GM19099 (cell line): ENCODE measurements around the gene SLC41A3.

Source experiments
- POLR2A ChIP-seq: IDR thresholded peaks from 3 replicates; pipeline ENCODE4 v1.6.1; 2011; ENCODE audit warnings: low read depth; ENCODE audit not compliant: insufficient read length; ENCODE audit errors: extremely low read depth

SLC41A3 gene

DNA sequence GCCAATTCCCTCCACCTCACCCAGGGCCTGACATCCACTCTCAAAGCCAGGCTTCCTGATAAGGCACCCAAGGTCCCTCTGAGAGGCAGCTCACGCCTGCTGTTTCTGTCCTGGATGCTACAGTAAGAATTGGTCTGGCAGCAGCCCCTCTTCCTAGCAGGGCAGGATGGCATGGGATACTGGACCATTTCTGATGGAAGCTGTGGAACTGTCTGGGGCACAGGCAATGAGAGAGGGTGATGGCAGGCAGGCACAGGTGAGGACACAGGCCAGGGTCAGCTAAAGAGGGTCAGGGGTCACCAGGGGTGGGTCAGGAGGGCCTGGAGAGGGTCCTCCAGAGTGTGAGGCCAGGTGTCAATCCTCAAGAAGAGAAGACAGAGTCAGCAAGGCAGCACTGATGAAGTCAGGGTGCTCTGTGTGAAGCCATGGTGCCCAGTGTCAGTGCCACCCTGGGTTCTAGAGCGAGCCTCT, 41.9 kb upstream of the SLC41A3 start:
- TF ChIP-seq POLR2A, result no peak

DNA sequence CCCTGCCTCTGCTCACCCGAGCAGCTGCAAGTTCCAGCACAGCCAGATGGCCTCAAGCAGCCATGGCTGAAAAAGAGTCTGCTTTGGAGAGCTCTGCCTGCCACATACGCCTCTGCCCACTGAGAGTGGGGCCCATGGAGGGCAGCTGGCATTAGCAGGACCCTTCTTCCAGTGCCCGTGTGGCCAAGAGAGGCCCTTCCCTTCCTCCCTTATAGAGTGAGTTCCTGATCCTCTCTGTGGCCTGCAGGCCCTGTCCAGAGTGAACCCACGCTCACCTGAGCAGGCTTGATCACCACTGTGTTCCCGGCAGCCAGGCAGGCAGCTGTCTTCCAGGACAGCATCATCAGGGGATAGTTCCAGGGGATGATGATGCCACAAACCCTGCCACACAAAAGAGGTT, 41.4 kb upstream of the SLC41A3 start:
- TF ChIP-seq POLR2A, result no peak

DNA sequence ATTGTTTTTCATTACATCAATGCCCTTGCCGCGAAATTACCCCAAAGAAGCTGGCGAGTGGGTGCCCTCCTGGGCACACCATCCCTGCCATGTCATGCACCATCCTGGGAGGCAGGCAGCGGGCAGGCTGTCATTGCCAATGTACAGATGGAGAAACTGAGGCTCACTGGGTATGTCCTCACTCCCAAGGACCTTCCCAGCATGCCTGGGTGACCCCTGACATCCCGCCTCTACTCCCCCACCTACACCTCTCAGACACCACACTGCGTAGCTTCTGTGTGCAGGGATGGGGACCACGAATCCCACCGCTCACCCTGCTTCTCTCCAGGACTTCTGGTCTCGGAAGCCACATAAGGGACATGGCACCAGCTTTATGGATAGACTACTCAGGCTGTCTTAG, 41.0 kb upstream of the SLC41A3 start:
- no peak for TF ChIP-seq POLR2A

DNA sequence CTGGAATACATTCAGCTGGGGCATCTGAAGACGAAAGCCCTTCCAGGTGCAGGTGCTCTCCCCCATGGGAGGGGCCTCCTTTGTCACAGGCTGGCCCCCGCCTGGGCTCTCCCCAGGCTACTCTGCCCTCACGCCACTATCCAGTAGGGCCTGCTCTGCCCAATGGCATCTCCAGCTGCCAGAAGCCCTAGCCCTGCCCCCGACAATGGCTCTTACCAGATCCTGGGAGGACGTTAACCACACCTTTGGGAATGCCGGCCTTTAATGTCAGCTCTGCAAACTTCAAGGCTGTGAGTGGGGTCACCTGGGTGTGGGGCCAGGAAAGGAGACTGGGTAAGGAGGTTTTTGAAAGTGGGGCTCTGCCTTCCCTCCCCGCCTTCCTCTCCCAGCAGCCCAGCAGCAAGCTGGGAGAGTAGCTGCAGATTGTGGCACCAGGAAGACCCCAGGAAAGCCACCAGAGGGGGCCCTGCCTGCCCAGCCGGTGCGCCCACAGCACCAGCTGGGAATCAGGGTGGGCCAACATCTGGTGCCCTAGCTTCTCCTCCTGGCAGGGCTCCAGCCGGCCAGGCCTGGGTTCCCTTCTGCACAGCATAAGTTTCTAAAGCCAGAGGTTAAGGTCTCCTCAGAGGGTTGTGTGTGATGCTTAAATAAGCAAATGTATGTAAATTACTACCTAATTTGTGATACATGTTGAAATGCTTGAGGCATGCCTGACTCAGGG, 40.4 kb upstream of the SLC41A3 start:
- no peak for TF ChIP-seq POLR2A

DNA sequence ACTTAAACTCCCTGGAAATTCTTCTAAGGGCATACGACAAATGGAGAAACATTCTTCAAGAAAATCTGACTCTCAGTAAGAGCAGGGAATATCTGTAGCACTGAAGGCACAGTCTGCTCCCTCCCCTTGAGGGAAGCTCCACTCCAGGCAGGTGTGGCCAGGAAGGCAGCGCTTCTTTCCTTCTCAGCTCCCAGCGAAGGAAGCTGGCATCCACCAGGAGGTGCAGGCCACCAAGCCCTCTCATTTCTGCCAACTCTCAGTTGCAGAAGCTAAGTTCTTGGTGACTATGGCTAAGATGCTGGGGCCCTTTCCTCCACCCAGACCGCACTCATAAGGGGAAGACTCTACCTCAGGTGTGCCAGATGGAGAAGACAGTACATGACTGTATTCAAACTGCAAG, 37.7 kb upstream of the SLC41A3 start:
- no peak for TF ChIP-seq POLR2A

DNA sequence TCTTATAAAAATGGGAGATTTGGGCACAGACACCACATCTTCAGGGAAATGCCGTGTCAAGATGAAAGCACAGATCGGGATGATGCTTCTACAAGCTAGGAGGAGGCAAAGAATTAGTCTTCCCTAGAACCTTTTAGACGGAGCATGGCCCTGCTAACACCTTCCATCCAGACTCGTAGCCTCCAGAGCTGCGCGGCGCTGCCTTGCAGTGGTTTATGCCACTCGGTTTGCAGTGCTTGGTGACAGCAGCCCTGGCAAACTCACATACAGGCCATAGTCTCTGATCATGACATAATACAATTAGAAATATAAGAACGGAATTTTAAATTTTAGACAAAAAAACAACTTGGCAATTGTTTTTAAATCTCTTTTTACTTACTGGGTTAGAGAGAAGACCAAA, 37.1 kb upstream of the SLC41A3 start:
- no peak for TF ChIP-seq POLR2A

DNA sequence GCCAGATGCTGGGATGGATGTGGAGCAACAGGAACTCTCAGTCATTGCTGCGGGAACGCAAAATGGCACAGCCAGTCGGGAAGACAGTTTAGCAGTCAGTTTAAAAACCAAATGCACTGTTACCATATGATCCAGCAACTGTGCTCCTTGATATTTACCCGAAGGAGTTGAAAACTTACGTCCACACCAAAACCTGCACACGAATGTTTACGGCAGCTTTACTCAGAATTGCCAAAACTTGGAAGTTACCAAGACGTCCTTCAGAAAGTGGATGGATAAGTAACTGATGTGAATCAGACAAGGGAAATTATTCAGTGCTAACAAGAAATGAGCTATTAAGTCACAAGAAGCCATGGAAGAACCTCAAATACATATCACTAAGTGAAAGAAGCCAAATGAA, 36.1 kb upstream of the SLC41A3 start:
- TF ChIP-seq POLR2A, result no peak

DNA sequence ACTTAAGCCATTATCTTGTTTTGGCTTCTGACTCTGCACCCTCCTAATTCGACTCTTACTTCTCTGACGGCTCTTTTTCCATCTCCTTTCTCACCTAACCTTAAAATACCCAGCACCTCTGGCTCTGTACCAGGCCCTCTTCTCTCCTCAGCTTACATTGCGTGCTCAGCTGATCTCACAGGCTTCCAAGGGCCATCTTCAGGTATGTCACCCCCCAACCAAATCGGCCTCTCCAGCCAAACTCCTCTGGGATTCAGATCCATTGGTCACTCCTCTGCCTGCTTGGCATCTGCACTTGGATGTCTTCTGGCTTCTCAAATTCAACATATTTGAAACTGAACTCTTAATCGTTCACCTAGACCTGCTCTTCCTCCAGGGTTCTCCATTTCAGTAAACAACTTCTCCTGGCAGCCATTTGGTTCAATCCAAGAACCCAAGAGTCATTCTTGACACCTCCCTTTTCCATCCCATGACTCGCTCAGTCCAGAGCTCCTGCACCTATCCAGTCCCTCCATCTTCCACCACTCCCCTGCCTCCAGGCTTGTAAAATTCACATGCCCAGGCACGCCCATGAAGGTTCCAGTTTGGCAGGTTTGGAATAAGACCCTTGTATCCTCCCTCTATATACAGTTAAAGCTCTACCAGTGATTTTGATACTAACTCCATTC, 35.2 kb upstream of the SLC41A3 start:
- TF ChIP-seq POLR2A, result no peak

DNA sequence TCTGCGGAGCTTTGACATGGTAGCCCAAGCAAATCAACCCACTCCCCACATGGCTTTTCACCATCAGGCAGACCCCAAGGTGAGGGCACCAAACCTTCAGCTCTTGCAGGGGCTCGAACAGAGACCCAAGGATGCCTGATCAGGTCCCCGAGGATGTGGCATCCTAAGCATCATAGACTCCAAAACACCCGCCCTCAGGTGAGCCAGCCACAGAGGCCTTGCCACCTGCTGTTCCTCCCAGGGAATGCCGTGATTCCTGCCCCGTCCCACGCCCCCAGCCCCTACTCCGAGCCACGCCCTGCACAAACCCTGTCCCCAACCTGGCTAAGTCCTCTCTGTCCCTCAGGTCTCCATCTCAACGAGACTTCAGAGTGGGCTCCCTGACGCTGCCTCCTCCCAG, 34.7 kb upstream of the SLC41A3 start:
- no peak for TF ChIP-seq POLR2A

DNA sequence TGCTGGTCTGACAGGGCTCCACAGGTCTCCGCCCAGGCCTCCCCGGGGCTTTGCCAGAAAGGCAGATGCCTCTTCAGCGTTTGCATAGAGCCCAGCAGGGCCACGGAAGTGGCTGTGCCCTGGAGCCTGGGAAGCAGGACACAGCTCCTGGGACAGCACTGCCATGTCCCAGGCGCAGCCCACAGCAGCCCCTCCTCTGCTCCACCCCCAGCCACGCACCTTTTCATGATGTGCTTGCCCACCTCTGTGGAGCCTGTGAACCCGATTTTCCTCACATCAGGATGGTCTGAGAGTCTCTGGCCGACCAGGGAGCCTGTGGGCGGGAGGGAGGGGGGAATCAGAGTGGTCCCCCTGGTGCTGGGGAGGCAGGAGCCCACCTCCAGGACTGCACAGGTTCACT, 33.9 kb upstream of the SLC41A3 start:
- TF ChIP-seq POLR2A, result no peak

DNA sequence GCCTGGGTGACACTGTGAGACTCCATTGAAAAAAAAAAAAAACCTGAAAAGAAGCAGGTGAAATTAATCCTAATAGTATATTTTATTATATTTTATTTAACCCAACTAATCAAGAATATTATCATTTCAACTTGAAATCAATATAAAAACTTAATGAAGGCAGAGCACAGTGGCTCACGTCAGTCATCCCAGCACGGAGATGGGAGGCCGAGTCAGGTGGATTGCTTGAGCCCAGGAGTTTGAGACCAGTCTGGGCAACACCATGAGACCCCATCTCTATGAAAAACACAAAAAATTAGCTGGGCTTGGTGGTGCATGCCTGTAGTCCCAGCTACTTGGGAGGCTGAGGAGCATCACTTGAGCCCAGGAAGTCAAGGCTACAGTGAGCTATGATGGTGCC, 33.3 kb upstream of the SLC41A3 start:
- no peak for TF ChIP-seq POLR2A

DNA sequence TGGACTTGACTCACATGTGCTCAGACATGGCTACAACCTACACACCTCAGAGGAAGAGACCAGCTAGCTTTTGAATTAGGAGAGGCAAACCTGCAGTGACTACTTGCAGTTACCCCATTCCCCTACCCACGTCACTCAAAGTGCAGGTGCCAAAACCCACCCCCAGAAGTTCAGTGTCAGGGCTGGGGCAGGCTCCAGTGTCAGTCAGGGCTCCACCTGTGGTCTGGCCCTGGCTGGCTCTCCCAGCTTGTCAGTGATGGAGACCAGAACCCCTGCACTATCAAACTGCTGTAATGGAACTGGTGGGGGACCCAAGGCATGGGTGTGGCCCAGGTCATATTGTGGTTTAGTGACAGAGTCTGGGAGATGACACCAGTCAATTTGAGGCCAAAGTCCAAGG, 32.6 kb upstream of the SLC41A3 start:
- TF ChIP-seq POLR2A, result no peak

DNA sequence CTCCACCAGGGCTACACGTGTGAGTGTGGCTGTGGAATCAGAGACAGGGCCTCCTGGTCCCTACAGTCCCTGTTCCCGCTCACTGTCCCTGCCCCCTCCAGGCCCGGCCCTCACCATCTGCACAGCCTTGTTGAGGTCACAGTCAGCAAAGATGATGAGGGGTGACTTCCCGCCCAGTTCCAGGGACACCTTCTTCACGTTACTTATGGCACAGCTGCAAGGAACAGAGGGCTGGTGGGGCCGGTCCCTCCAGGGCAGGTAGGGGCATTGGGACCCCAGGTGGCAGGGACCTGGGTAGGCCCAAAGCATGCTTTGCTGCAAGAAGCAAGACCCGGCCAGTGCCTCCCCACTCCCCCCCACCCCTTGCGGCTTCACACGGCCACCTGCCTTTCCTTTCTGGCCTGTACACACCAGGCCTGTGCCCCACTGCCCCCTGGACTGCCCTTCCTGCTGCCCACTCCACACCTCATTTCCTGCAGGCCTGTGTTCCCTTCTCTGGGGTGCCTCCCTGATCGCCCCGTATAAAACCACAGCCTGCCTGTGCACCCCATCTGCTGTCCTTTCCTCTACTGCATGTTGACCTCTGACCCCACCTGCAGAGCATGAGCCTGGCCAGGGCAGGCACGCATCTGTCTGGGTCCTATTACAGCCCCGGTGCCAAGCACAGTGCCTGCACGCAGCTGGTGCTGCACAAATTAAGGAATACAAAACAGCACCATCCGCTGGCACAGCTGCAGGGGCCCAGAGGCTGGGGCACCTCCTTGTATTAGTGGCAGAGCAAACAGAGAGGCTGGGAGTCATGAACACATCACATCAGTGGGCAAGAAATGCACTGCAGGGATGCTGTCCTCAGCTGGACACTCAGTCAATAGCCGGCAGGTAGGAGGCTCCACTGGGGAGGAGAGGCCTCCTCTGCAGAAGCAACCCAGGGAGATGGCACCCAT, 30.8 kb upstream of the SLC41A3 start:
- no peak for TF ChIP-seq POLR2A

DNA sequence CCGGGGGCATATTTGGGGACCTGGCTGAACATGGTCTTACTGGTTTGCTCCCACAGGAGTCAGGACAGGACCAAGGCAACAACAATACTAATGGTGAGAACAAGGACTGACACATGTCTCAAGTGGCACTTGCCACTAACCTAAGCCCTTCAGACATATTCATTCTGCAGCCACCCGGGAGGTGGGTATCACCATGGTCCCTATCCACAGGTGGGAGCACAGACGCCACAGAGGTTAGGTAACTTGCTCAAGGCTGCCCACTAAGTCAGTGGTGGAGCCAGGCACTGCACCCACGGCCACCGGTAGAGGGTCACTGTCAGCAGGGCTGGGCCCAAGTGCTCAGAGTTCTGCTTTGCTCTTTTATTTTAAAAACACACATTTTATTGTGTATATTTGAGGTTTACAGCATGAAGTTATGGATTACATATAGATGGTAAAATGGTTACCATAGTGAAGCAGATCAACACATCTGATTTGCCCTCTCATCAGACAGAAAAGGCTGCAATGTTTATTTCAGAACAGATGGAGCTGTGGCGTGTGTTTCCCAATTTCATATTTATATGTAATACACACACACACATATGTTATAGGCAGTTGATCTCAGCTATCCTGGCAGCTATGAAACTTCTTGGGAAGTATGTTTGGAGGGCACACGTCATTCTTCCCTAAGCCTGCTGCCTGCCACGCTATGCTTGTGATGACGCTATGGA, 30.0 kb upstream of the SLC41A3 start:
- TF ChIP-seq POLR2A, result no peak

DNA sequence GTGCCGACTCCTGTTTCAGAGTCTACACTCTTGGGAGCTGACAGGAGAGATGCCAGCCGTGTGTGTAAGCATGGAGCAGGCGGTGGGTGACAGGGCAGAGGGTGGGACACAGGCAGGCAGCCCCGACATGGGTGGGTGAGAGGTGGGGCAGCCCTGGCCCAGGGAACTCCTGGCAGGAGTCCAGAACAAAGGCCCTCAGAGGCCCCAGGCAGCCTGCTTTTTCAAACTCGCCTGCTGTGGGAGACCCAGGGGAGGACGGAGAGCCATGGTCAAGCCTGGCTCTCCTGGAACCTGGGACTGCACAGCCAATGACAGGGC, 29.3 kb upstream of the SLC41A3 start:
- TF ChIP-seq POLR2A, result no peak
